H1 (cell line): ENCODE results near the gene VCPKMT. TPM values are rescaled to one million over a fixed set of nuclear protein-coding genes. Genes with fewer than 3 reads are reported as not detected.
A peak's percentile ranks its signal among the peaks of the same experiment; 100 is the strongest.

ENCODE experiments used
- CTCF ChIA-PET: fragments of 300-600 bp; sonication (Branson Sonifier 250); formaldehyde crosslinking; loops from one replicate; lab custom pipeline; 2021; ENCODE audit not compliant: partially characterized antibody; lab: Charles Lee
- POLR2A ChIA-PET: fragments of 300-600 bp; sonication (Branson Sonifier 250); formaldehyde crosslinking; loops from one replicate; lab custom pipeline; 2021; ENCODE audit warnings: inconsistent platforms; ENCODE audit not compliant: partially characterized antibody; lab: Charles Lee
- DNase-seq, 2 experiments: peaks; one replicate each; pipeline versions ENCODE4 v3.0.0 to v3.0.0-alpha.2; 2010 to 2022; ENCODE audit warnings: low spot score in 2 of 2, low read depth in 1 of 2, mixed read lengths in 1 of 2
- FAIRE-seq: peaks from 2 replicates; lab custom pipeline; 2011; peaks lifted over from hg19 to GRCh38; lab: Jason Lieb, UNC
- H2AFZ ChIP-seq: 2 replicates; pipeline ENCODE4 v1.8.1; 2012; ENCODE audit warnings: low read length, inconsistent platforms
- H2AK5ac ChIP-seq: 2 replicates; pipeline ENCODE4 v1.6.1; 2013; ENCODE audit warnings: low read depth, low read length
- H2BK120ac ChIP-seq: replicated peaks from 2 replicates; pipeline ENCODE3; 2013; ENCODE audit warnings: low read depth, low read length, inconsistent platforms
- H2BK12ac ChIP-seq: 2 replicates; pipeline ENCODE4 v1.6.1; 2013; ENCODE audit warnings: low read depth, low read length
- H2BK15ac ChIP-seq: 2 replicates; pipeline ENCODE4 v1.6.1; 2013; ENCODE audit warnings: low read length
- H2BK20ac ChIP-seq: 2 replicates; pipeline ENCODE4 v1.6.1; 2013; ENCODE audit warnings: low read length
- H2BK5ac ChIP-seq: 2 replicates; pipeline ENCODE4 v1.6.1; 2013; ENCODE audit warnings: low read depth, low read length
- H3K14ac ChIP-seq: 2 replicates; pipeline ENCODE4 v1.6.1; 2013; ENCODE audit warnings: inconsistent platforms; ENCODE audit not compliant: insufficient read length
- H3K18ac ChIP-seq: 2 replicates; pipeline ENCODE4 v1.6.1; 2013; ENCODE audit warnings: low read length; ENCODE audit errors: extremely low read depth
- H3K23ac ChIP-seq: 2 replicates; pipeline ENCODE4 v1.6.1; 2013; ENCODE audit warnings: inconsistent platforms; ENCODE audit not compliant: insufficient read length
- H3K23me2 ChIP-seq: 2 replicates; pipeline ENCODE4 v1.6.1; 2013; ENCODE audit warnings: low read depth, low read length
- H3K27ac ChIP-seq: 2 replicates; pipeline ENCODE4 v1.6.1; 2011; ENCODE audit warnings: low read depth, low read length, inconsistent platforms
- H3K27me3 ChIP-seq, 4 experiments: replicated peaks in 1 of 4; 1 replicate in 1 of 4; 2 replicates in 3 of 4; pipeline versions ENCODE4 v1.6.1 to v1.8.1; 2011 to 2013; ENCODE audit warnings: low read length in 3 of 4, mild to moderate bottlenecking in 3 of 4, inconsistent platforms in 2 of 4, mixed read lengths in 2 of 4, moderate library complexity in 1 of 4; ENCODE audit not compliant: control insufficient read depth in 3 of 4, insufficient read depth in 3 of 4; ENCODE audit errors: extremely low read depth in 1 of 4
- H3K36me3 ChIP-seq, 4 experiments: 2 replicates each; pipeline versions ENCODE4 v1.6.1 to v1.8.1; 2011 to 2013; ENCODE audit warnings: mild to moderate bottlenecking in 4 of 4, low read length in 3 of 4, moderate library complexity in 2 of 4, control low read depth in 1 of 4, inconsistent platforms in 1 of 4; ENCODE audit not compliant: insufficient read depth in 4 of 4, control insufficient read depth in 2 of 4
- H3K4ac ChIP-seq: replicated peaks from 2 replicates; pipeline ENCODE3; 2013; ENCODE audit warnings: low read length, low read depth, mixed read lengths, inconsistent platforms; ENCODE audit not compliant: insufficient read length
- H3K4me1 ChIP-seq, 4 experiments: replicated peaks in 1 of 4; 1 replicate in 1 of 4; 2 replicates in 3 of 4; pipeline versions ENCODE4 v1.6.1 to v1.8.1; 2011 to 2013; ENCODE audit warnings: low read length in 3 of 4, inconsistent platforms in 2 of 4, mixed read lengths in 1 of 4; ENCODE audit not compliant: insufficient read depth in 4 of 4, control insufficient read depth in 3 of 4
- H3K4me2 ChIP-seq, 2 experiments: 2 replicates each; pipeline versions ENCODE4 v1.6.1 to v1.8.1; 2011 to 2013; ENCODE audit warnings: low read depth in 2 of 2, low read length in 2 of 2, control low read depth in 1 of 2, inconsistent platforms in 1 of 2, mild to moderate bottlenecking in 1 of 2; ENCODE audit not compliant: insufficient read depth in 1 of 2
- H3K4me3 ChIP-seq, 4 experiments: fragments of 200-600, 300-600 bp in 1 of 4; sonication (generic), shearing (Covaris generic), sonication (Bioruptor Twin) in 1 of 4; 2 replicates each; pipeline versions ENCODE4 v1.5.1 to v1.8.1; 2011 to 2016; ENCODE audit warnings: low read length in 4 of 4, low read depth in 3 of 4, control low read depth in 2 of 4, inconsistent platforms in 2 of 4, mild to moderate bottlenecking in 2 of 4, mixed read lengths in 1 of 4, moderate library complexity in 1 of 4; ENCODE audit not compliant: insufficient read depth in 2 of 4; ENCODE audit errors: extremely low read depth in 1 of 4
- H3K56ac ChIP-seq: replicated peaks from 2 replicates; pipeline ENCODE3; 2013; ENCODE audit warnings: low read depth, mild to moderate bottlenecking, mixed read lengths, low read length, inconsistent platforms; ENCODE audit not compliant: insufficient read length
- H3K79me1 ChIP-seq: 2 replicates; pipeline ENCODE4 v1.6.1; 2013; ENCODE audit warnings: low read depth, low read length, control low read depth
- H3K79me2 ChIP-seq, 2 experiments: 2 replicates each; pipeline versions ENCODE4 v1.6.1 to v1.8.1; 2012 to 2013; ENCODE audit warnings: low read length in 2 of 2, mild to moderate bottlenecking in 2 of 2, inconsistent platforms in 1 of 2; ENCODE audit not compliant: insufficient read depth in 2 of 2, control insufficient read depth in 1 of 2
- H3K9ac ChIP-seq, 4 experiments: replicated peaks in 1 of 4; 1 replicate in 1 of 4; 2 replicates in 3 of 4; pipeline versions ENCODE4 v1.6.1 to v1.8.1; 2011 to 2013; ENCODE audit warnings: low read depth in 3 of 4, low read length in 3 of 4, control low read depth in 2 of 4, mild to moderate bottlenecking in 2 of 4, moderate library complexity in 2 of 4, inconsistent platforms in 1 of 4; ENCODE audit errors: extremely low read depth in 1 of 4
- H3K9me3 ChIP-seq, 2 experiments: 2 replicates each; pipeline versions ENCODE4 v1.6.1 to v1.8.1; 2012 to 2013; ENCODE audit warnings: mild to moderate bottlenecking in 2 of 2, moderate library complexity in 2 of 2, control low read depth in 1 of 2, inconsistent platforms in 1 of 2, low read depth in 1 of 2, low read length in 1 of 2, mixed read lengths in 1 of 2; ENCODE audit not compliant: insufficient read depth in 2 of 2
- H4K20me1 ChIP-seq, 2 experiments: replicated peaks in 1 of 2; 2 replicates each; pipeline versions ENCODE3 to v1.8.1; 2011 to 2013; ENCODE audit warnings: inconsistent platforms in 2 of 2, low read length in 2 of 2, mild to moderate bottlenecking in 1 of 2; ENCODE audit not compliant: insufficient read depth in 2 of 2, control insufficient read depth in 1 of 2
- H4K5ac ChIP-seq: 2 replicates; pipeline ENCODE4 v1.6.1; 2013; ENCODE audit warnings: low read length, low read depth, mixed read lengths, inconsistent platforms; ENCODE audit not compliant: insufficient read length
- H4K8ac ChIP-seq: 2 replicates; pipeline ENCODE4 v1.8.0; 2013; ENCODE audit warnings: mild to moderate bottlenecking, moderate library complexity, low read length, inconsistent platforms; ENCODE audit not compliant: insufficient read depth; ENCODE audit errors: extremely low read depth
- H4K91ac ChIP-seq: replicated peaks from 2 replicates; pipeline ENCODE3; 2013; ENCODE audit warnings: low read length, mixed read lengths, inconsistent platforms; ENCODE audit not compliant: insufficient read length
- CBX5 ChIP-seq: fragments of 300-800, 300-1000 bp; sonication (generic); IDR thresholded peaks from 2 replicates; pipeline ENCODE4 v1.7.1; 2016; ENCODE audit warnings: antibody characterized with exemption, low read length, low read depth
- CEBPB ChIP-seq: IDR thresholded peaks from 2 replicates; pipeline ENCODE4 v1.6.1; 2012; ENCODE audit warnings: low read depth, low read length
- CTBP2 ChIP-seq: IDR thresholded peaks from 2 replicates; pipeline ENCODE4 v1.7.0; 2011; ENCODE audit warnings: borderline replicate concordance, mild to moderate bottlenecking, moderate library complexity, mixed read lengths, low read length; ENCODE audit not compliant: insufficient read depth, insufficient read length
- POLR2AphosphoS5 ChIP-seq: IDR thresholded peaks from 2 replicates; pipeline ENCODE4 v1.6.1; 2011; ENCODE audit warnings: low read depth, low read length
- RAD21 ChIP-seq, 2 experiments: IDR thresholded peaks in 1 of 2; conservative IDR thresholded peaks in 1 of 2; 2 replicates each; pipeline ENCODE4 v1.6.1; 2011; ENCODE audit warnings: low read depth in 2 of 2, low read length in 2 of 2, improper control_type of control experiment in 1 of 2, inconsistent platforms in 1 of 2, mild to moderate bottlenecking in 1 of 2, moderate library complexity in 1 of 2
- RXRA ChIP-seq: IDR thresholded peaks from 2 replicates; pipeline ENCODE4 v1.6.1; 2011; ENCODE audit warnings: low read depth, mild to moderate bottlenecking, low read length, moderate library complexity; ENCODE audit not compliant: insufficient read depth
- WGBS, 2 experiments: shearing (Covaris generic) in 1 of 2; methylation state at CpG; one replicate each; pipeline versions ENCODE4 v1.1.6 to v1.1.7; 2013 to 2015; ENCODE audit warnings: low lambda C conversion rate in 2 of 2, mixed read lengths in 2 of 2, inconsistent platforms in 1 of 2, low coverage in 1 of 2, missing lambda C conversion rate in 1 of 2; ENCODE audit not compliant: insufficient replicate concordance in 2 of 2, insufficient coverage in 1 of 2, insufficient read length in 1 of 2; ENCODE audit errors: extremely low coverage in 1 of 2, missing lambda C conversion rate in 1 of 2; 5-methylcytosine and 5-hydroxymethylcytosine counted together
- polyA plus RNA-seq, 7 experiments: library from polyadenylated mRNA; depleted of rRNA in 3 of 7; stranded (reverse) in 5 of 7; unstranded in 2 of 7; fragments of >200 nt in 5 of 7; fragments of 200-250 nt in 2 of 7; gene quantifications; 1 replicate in 5 of 7; 2 replicates in 1 of 7; 4 replicates in 1 of 7; pipeline versions ENCODE4 v1.2.1 to v1.2.3, GENCODE V29; 2011 to 2013; ENCODE audit warnings: missing spikeins in 2 of 7, mixed read lengths in 2 of 7
- total RNA-seq: library from RNA; stranded (reverse); fragmentation: NEBNext Ultra II Directional; extraction: Animal tissue kit (Norgen Biotek cat#: 25700); gene quantifications from 2 replicates; pipeline ENCODE4 v1.2.1, GENCODE V29; 2021

VCPKMT gene
- total and polyA plus RNA-seq, 2 of the 8 experiments (the other 6 are each of a cell fraction or from before 2014, with no cell fraction given), result 3.8 to 7.1 TPM

DNA sequence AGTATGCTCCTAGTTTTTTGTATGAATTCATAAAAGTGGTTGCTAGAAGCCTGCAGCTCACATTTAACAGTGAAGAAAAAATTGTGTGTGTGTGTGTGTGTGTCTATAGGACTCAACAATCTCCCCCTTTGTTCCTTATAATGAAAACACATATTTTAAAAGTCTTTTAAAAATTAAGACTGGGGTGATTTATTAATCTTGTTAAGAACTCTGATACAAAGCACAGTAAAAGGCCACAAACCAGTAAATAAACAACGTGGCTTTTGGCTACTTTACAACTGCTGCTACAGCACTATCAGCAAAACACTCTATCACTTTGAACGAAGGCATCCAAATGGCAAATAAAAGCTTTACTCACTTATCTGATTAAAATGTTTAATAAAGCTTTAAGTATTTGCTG is 594 bp upstream of the VCPKMT start:
- no peak overlapping the region for H3K23ac ChIP-seq
- H2BK5ac ChIP-seq, result peak overlapping the region; percentile 40; the same call in 1 of the 2 replicates
- peak overlapping the region; percentile 76 for H4K91ac ChIP-seq
- peak overlapping the region in 3 of 4 experiments; percentile 51 to 73 (median 56); a peak in 5 of 7 replicates for H3K9ac ChIP-seq
- H3K27me3 ChIP-seq, result no peaks in the 10 kb centered on the region
- H3K4me3 ChIP-seq, result peak overlapping the region in 1 of 4 experiments; percentile 93; a peak in 2 of 8 replicates
- H3K56ac ChIP-seq, result no peak overlapping the region
- no peak overlapping the region for H2AK5ac ChIP-seq
- H3K4me2 ChIP-seq, result peak overlapping the region; percentile 67 to 71; a peak in 2 of 4 replicates
- no peaks in the 10 kb centered on the region; the same call in 1 of the 2 replicates for H3K23me2 ChIP-seq
- no peak overlapping the region for H4K8ac ChIP-seq
- no peak overlapping the region for H3K18ac ChIP-seq
- H3K4me1 ChIP-seq, result peaks cover 0 to 6% (median 3%) of the 10 kb centered on the region in 4 experiments; a peak in 3 of 7 replicates
- peak overlapping the region; percentile 76 for H3K27ac ChIP-seq
- WGBS, 2 experiments, result 69% methylated on average over 2 of the region's 2 CpGs; no CpG with 5 or more reads in 1 of the 2 experiments
- ChIA-PET POLR2A (interaction anchor here (0.8 to 3.4 kb wide), 15 partner anchors 9 to 349 kb away, joined by 3 to 27 read pairs (median 5); partner anchors contain the start of genes ARF6, KLHDC2, NEMF and SOS2), CTCF (interaction anchor here (0.6 to 0.9 kb wide), 2 partner anchors 10 to 418 kb away, joined by 3 to 4 read pairs; no protein-coding TSS in a partner anchor)
- no peaks in the 10 kb centered on the region; the same call in 1 of the 2 replicates for H3K79me1 ChIP-seq
- no peak overlapping the region for H3K4ac ChIP-seq
- H3K79me2 ChIP-seq, result peaks cover 0 to 19% of the 10 kb centered on the region in 2 experiments; a peak in 3 of 4 replicates
- no peak overlapping the region for H2BK20ac ChIP-seq
- H3K9me3 ChIP-seq, result no peaks in the 10 kb centered on the region
- H4K20me1 ChIP-seq, result peaks cover 0 to 2% of the 10 kb centered on the region in 2 experiments
- H2AFZ ChIP-seq, result peak overlapping the region; percentile 45
- no peak overlapping the region for H3K14ac ChIP-seq
- DNase-seq (no peak), FAIRE-seq (no peak)
- H2BK120ac ChIP-seq, result no peak overlapping the region
- no peak overlapping the region for H2BK12ac ChIP-seq
- peak overlapping the region; percentile 88 for H4K5ac ChIP-seq
- H2BK15ac ChIP-seq, result no peak overlapping the region
- H3K36me3 ChIP-seq, result peaks cover 10 to 27% (median 19%) of the 10 kb centered on the region in 4 experiments
- TF ChIP-seq RXRA, result no peak
- no peak for TF ChIP-seq POLR2AphosphoS5
- TF ChIP-seq CTBP2, result no peak
- TF ChIP-seq RAD21 (IDR thresholded peaks at IDR 0.05 in 1 of 2, conservative IDR thresholded peaks at IDR 0.05 in 1 of 2; ENCODE audit: low read depth in 2 of 2, low read length in 2 of 2), result no peak
- TF ChIP-seq CBX5, result no peak
- TF ChIP-seq CEBPB, result no peak
